ENCODE data around the gene FBXO3.

Gene FBXO3

GRCh38 chr11:33772870-33773269, 1.4 kb downstream of the FBXO3 start:
- TF ChIP-seq FOXP2 (optimal IDR thresholded peaks at IDR 0.05; ENCODE audit: borderline replicate concordance, extremely low read depth, extremely low read length, insufficient read depth): no peak
- TF ChIP-seq TAF1 (IDR thresholded peaks at IDR 0.05; ENCODE audit: borderline replicate concordance, insufficient read depth, low read length): no peak

GRCh38 chr11:33772300-33772699, 2.0 kb downstream of the FBXO3 start:
- TF ChIP-seq TAF1 (IDR thresholded peaks at IDR 0.05; ENCODE audit: borderline replicate concordance, insufficient read depth, low read length) (no peak), SIN3A (IDR thresholded peaks at IDR 0.05; ENCODE audit: borderline replicate concordance, insufficient read depth, low read length) (no peak), REST (IDR thresholded peaks at IDR 0.05; ENCODE audit: insufficient read depth in 1 of 2, low read depth in 2 of 2, low read length in 2 of 2) (no peak), FOXP2 (optimal IDR thresholded peaks at IDR 0.05; ENCODE audit: borderline replicate concordance, extremely low read depth, extremely low read length, insufficient read depth) (no peak), POLR2AphosphoS5 (IDR thresholded peaks at IDR 0.05; ENCODE audit: low read depth, low read length) (no peak)

- TF ChIP-seq REST (IDR thresholded peaks at IDR 0.05; ENCODE audit: insufficient read depth in 1 of 2, low read depth in 2 of 2, low read length in 2 of 2) (no peak), POLR2AphosphoS5 (IDR thresholded peaks at IDR 0.05; ENCODE audit: low read depth, low read length) (no peak), FOXP2 (optimal IDR thresholded peaks at IDR 0.05; ENCODE audit: borderline replicate concordance, extremely low read depth, extremely low read length, insufficient read depth) (no peak)
These were observed 4.1 kb downstream of the FBXO3 start for GRCh38 chr11:33770236-33770635.

GRCh38 chr11:33769542-33769941, 4.8 kb downstream of the FBXO3 start:
- no peak for TF ChIP-seq SIN3A (IDR thresholded peaks at IDR 0.05; ENCODE audit: borderline replicate concordance, insufficient read depth, low read length)
- no peak for TF ChIP-seq REST (IDR thresholded peaks at IDR 0.05; ENCODE audit: insufficient read depth in 1 of 2, low read depth in 2 of 2, low read length in 2 of 2)
- no peak for TF ChIP-seq TAF1 (IDR thresholded peaks at IDR 0.05; ENCODE audit: borderline replicate concordance, insufficient read depth, low read length)
- no peak for TF ChIP-seq POLR2AphosphoS5 (IDR thresholded peaks at IDR 0.05; ENCODE audit: low read depth, low read length)
- no peak for TF ChIP-seq FOXP2 (optimal IDR thresholded peaks at IDR 0.05; ENCODE audit: borderline replicate concordance, extremely low read depth, extremely low read length, insufficient read depth)

- TF ChIP-seq SIN3A (IDR thresholded peaks at IDR 0.05; ENCODE audit: borderline replicate concordance, insufficient read depth, low read length): no peak
- TF ChIP-seq POLR2AphosphoS5 (IDR thresholded peaks at IDR 0.05; ENCODE audit: low read depth, low read length): no peak
- TF ChIP-seq REST (IDR thresholded peaks at IDR 0.05; ENCODE audit: insufficient read depth in 1 of 2, low read depth in 2 of 2, low read length in 2 of 2): no peak
- TF ChIP-seq FOXP2 (optimal IDR thresholded peaks at IDR 0.05; ENCODE audit: borderline replicate concordance, extremely low read depth, extremely low read length, insufficient read depth): no peak
- no peak for TF ChIP-seq TAF1 (IDR thresholded peaks at IDR 0.05; ENCODE audit: borderline replicate concordance, insufficient read depth, low read length)
These were observed 6.7 kb downstream of the FBXO3 start for GRCh38 chr11:33767624-33768023.
